Activated CD4-positive, alpha-beta T cell treated with anti-CD3 and anti-CD28 coated beads, Interleukin-2, amount 10 ng/mL, durations not matched to agents 7 days and 5 days (primary cell): ENCODE measurements around the gene ASTN2. TPM values are rescaled to one million over a fixed set of nuclear protein-coding genes. Genes with fewer than 3 reads are reported as not detected.

Source experiments
- CTCF ChIA-PET: fragments of 350-600 bp; sonication (Branson Sonifier 250); formaldehyde crosslinking; loops from one replicate; lab custom pipeline; 2021; ENCODE audit warnings: antibody characterized with exemption; lab: Charles Lee
- POLR2A ChIA-PET: fragments of 350-600 bp; sonication (Branson Sonifier 250); formaldehyde crosslinking; loops from one replicate; lab custom pipeline; 2021; ENCODE audit warnings: antibody characterized with exemption; lab: Charles Lee
- DNase-seq: peaks from one replicate; pipeline ENCODE4 v3.0.0-alpha.2; 2020
- H3K27ac Mint-ChIP-seq: one replicate; pipeline ENCODE4 v1.8.0; 2021; ENCODE audit warnings: mild to moderate bottlenecking, moderate library complexity, mixed read lengths
- H3K27me3 Mint-ChIP-seq: one replicate; pipeline ENCODE4 v1.8.0; 2021; ENCODE audit warnings: mixed read lengths
- H3K36me3 Mint-ChIP-seq: one replicate; pipeline ENCODE4 v1.8.0; 2021; ENCODE audit warnings: low read depth, mixed read lengths
- H3K4me1 Mint-ChIP-seq: one replicate; pipeline ENCODE4 v1.8.0; 2021; ENCODE audit warnings: mixed read lengths
- H3K4me3 Mint-ChIP-seq: one replicate; pipeline ENCODE4 v1.8.0; 2021; ENCODE audit warnings: mild to moderate bottlenecking, moderate library complexity, mixed read lengths
- H3K9me3 Mint-ChIP-seq: one replicate; pipeline ENCODE4 v1.8.0; 2021; ENCODE audit warnings: mixed read lengths
- total RNA-seq, 2 experiments: library from RNA; stranded (reverse); gene quantifications; one replicate each; pipeline ENCODE4 v1.2.3, GENCODE V29; 2021

The ASTN2 gene
- total RNA-seq, 2 experiments from 2014 or later, result 3.2 to 4.1 TPM

- DNase-seq, result no peak
- Mint-ChIP-seq H3K27ac (no peak overlapping the region), H3K4me3 (no peak overlapping the region), H3K36me3 (no peaks in the 10 kb centered on the region), H3K9me3 (peaks cover 6% of the 10 kb centered on the region), H3K4me1 (no peaks in the 10 kb centered on the region), H3K27me3 (no peaks in the 10 kb centered on the region)
- ChIA-PET POLR2A (no interaction called here), CTCF (no interaction called here)
Measured at GRCh38 chr9:116524778-116525470, 889.9 kb downstream of the ASTN2 start.

- H3K27me3 Mint-ChIP-seq, result no peaks in the 10 kb centered on the region
- no peak for DNase-seq
- no peak overlapping the region for H3K4me3 Mint-ChIP-seq
- H3K36me3 Mint-ChIP-seq, result no peaks in the 10 kb centered on the region
- POLR2A ChIA-PET, result no interaction called here
- H3K4me1 Mint-ChIP-seq, result no peaks in the 10 kb centered on the region
- H3K9me3 Mint-ChIP-seq, result peaks cover 9% of the 10 kb centered on the region
- no peak overlapping the region for H3K27ac Mint-ChIP-seq
- CTCF ChIA-PET, result no interaction called here
Measured at GRCh38 chr9:116520218-116520617, 894.6 kb downstream of the ASTN2 start.

GRCh38 chr9:116516456-116516855, 898.4 kb downstream of the ASTN2 start:
- H3K36me3 Mint-ChIP-seq, result no peaks in the 10 kb centered on the region
- H3K9me3 Mint-ChIP-seq, result peaks cover 14% of the 10 kb centered on the region

GRCh38 chr9:116515541-116515940, 899.3 kb downstream of the ASTN2 start:
- no peaks in the 10 kb centered on the region for H3K4me1 Mint-ChIP-seq
- H3K36me3 Mint-ChIP-seq, result no peaks in the 10 kb centered on the region
- POLR2A ChIA-PET, result no interaction called here
- no peaks in the 10 kb centered on the region for H3K27me3 Mint-ChIP-seq
- CTCF ChIA-PET, result no interaction called here
- H3K4me3 Mint-ChIP-seq, result no peak overlapping the region
- no peak for DNase-seq
- no peak overlapping the region for H3K27ac Mint-ChIP-seq
- peaks cover 14% of the 10 kb centered on the region for H3K9me3 Mint-ChIP-seq

More at GRCh38 chr9:116516456-116516855, 898.4 kb downstream of the ASTN2 start:
- ChIA-PET POLR2A (no interaction called here), CTCF (no interaction called here)
- Mint-ChIP-seq H3K27me3 (no peaks in the 10 kb centered on the region), H3K27ac (no peak overlapping the region), H3K4me3 (no peak overlapping the region), H3K4me1 (no peaks in the 10 kb centered on the region)
- DNase-seq, result no peak

- POLR2A ChIA-PET, result no interaction called here
Measured at GRCh38 chr9:116506685-116507084, 908.2 kb downstream of the ASTN2 start.

GRCh38 chr9:116504893-116505480, 909.9 kb downstream of the ASTN2 start:
- H3K27ac Mint-ChIP-seq, result no peak overlapping the region
- ChIA-PET POLR2A (no interaction called here), CTCF (no interaction called here)
- peaks cover 9% of the 10 kb centered on the region for H3K9me3 Mint-ChIP-seq
- no peak overlapping the region for H3K4me3 Mint-ChIP-seq
- no peaks in the 10 kb centered on the region for H3K27me3 Mint-ChIP-seq
- DNase-seq, result no peak
- no peaks in the 10 kb centered on the region for H3K4me1 Mint-ChIP-seq
- H3K36me3 Mint-ChIP-seq, result no peaks in the 10 kb centered on the region

More at GRCh38 chr9:116506685-116507084, 908.2 kb downstream of the ASTN2 start:
- CTCF ChIA-PET, result no interaction called here
- peaks cover 9% of the 10 kb centered on the region for H3K9me3 Mint-ChIP-seq
- H3K4me3 Mint-ChIP-seq, result no peak overlapping the region
- no peaks in the 10 kb centered on the region for H3K36me3 Mint-ChIP-seq
- no peaks in the 10 kb centered on the region for H3K4me1 Mint-ChIP-seq
- no peak for DNase-seq
- no peak overlapping the region for H3K27ac Mint-ChIP-seq
- H3K27me3 Mint-ChIP-seq, result no peaks in the 10 kb centered on the region

- Mint-ChIP-seq H3K36me3 (no peaks in the 10 kb centered on the region), H3K4me1 (no peaks in the 10 kb centered on the region), H3K27me3 (no peaks in the 10 kb centered on the region), H3K4me3 (no peak overlapping the region), H3K27ac (no peak overlapping the region), H3K9me3 (peaks cover 5% of the 10 kb centered on the region)
- no peak for DNase-seq
- ChIA-PET CTCF (no interaction called here), POLR2A (no interaction called here)
Measured at GRCh38 chr9:116504081-116504480, 910.8 kb downstream of the ASTN2 start.

GRCh38 chr9:116502746-116503145, 912.1 kb downstream of the ASTN2 start:
- H3K4me1 Mint-ChIP-seq, result no peaks in the 10 kb centered on the region
- H3K27me3 Mint-ChIP-seq, result no peaks in the 10 kb centered on the region
- no peak overlapping the region for H3K27ac Mint-ChIP-seq
- no peaks in the 10 kb centered on the region for H3K36me3 Mint-ChIP-seq
- DNase-seq, result no peak
- CTCF ChIA-PET, result no interaction called here
- POLR2A ChIA-PET, result no interaction called here
- H3K4me3 Mint-ChIP-seq, result no peak overlapping the region
- H3K9me3 Mint-ChIP-seq, result no peaks in the 10 kb centered on the region

- H3K27ac Mint-ChIP-seq, result no peak overlapping the region
- H3K36me3 Mint-ChIP-seq, result no peaks in the 10 kb centered on the region
- H3K9me3 Mint-ChIP-seq, result no peaks in the 10 kb centered on the region
- H3K4me1 Mint-ChIP-seq, result no peaks in the 10 kb centered on the region
- H3K4me3 Mint-ChIP-seq, result no peak overlapping the region
- ChIA-PET CTCF (no interaction called here), POLR2A (no interaction called here)
- DNase-seq, result no peak
- H3K27me3 Mint-ChIP-seq, result no peaks in the 10 kb centered on the region
Measured at GRCh38 chr9:116501871-116502270, 913.0 kb downstream of the ASTN2 start.

- Mint-ChIP-seq H3K27me3 (no peaks in the 10 kb centered on the region), H3K4me3 (no peak overlapping the region), H3K27ac (no peak overlapping the region), H3K9me3 (no peaks in the 10 kb centered on the region), H3K4me1 (no peaks in the 10 kb centered on the region), H3K36me3 (no peaks in the 10 kb centered on the region)
- ChIA-PET CTCF (no interaction called here), POLR2A (no interaction called here)
- no peak for DNase-seq
Measured at GRCh38 chr9:116499986-116500871, 914.6 kb downstream of the ASTN2 start.

GRCh38 chr9:116499434-116499833, 915.4 kb downstream of the ASTN2 start:
- H3K4me1 Mint-ChIP-seq, result no peaks in the 10 kb centered on the region
- no peak overlapping the region for H3K27ac Mint-ChIP-seq
- CTCF ChIA-PET, result no interaction called here

GRCh38 chr9:116497095-116497890, 917.6 kb downstream of the ASTN2 start:
- Mint-ChIP-seq H3K4me3 (no peak overlapping the region), H3K4me1 (no peaks in the 10 kb centered on the region), H3K36me3 (no peaks in the 10 kb centered on the region), H3K9me3 (no peaks in the 10 kb centered on the region), H3K27ac (no peak overlapping the region), H3K27me3 (no peaks in the 10 kb centered on the region)
- POLR2A ChIA-PET, result no interaction called here
- no peak for DNase-seq
- CTCF ChIA-PET, result no interaction called here

More at GRCh38 chr9:116499434-116499833, 915.4 kb downstream of the ASTN2 start:
- POLR2A ChIA-PET, result no interaction called here
- Mint-ChIP-seq H3K36me3 (no peaks in the 10 kb centered on the region), H3K9me3 (no peaks in the 10 kb centered on the region), H3K27me3 (no peaks in the 10 kb centered on the region), H3K4me3 (no peak overlapping the region)
- DNase-seq, result no peak
